IMR-90 (cell line): ENCODE measurements around the gene SLC66A1. TPM values are rescaled to one million over a fixed set of nuclear protein-coding genes. Genes with fewer than 3 reads are reported as not detected.

ENCODE experiments used
- ATAC-seq: fragments of 200-7000 bp; cut with Tn5 transposase; 2 replicates; pipeline ENCODE4 v1.9.1; 2020; ENCODE audit warnings: low read depth, mild to moderate bottlenecking, moderate library complexity
- BruUV-seq: library from RNA; stranded (reverse); fragments of 400-500 nt; replicated peaks from 2 replicates; lab custom pipeline; 2021; lab: Mats Ljungman, UMichigan
- CTCF ChIA-PET: fragments of 300-600 bp; formaldehyde crosslinking; extraction: SDS; loops from one replicate; lab custom pipeline; 2021; ENCODE audit warnings: antibody characterized with exemption; lab: Yijun Ruan, JAX
- POLR2A ChIA-PET: fragments of 300-600 bp; sonication (Branson Sonifier 250); formaldehyde crosslinking; loops from one replicate; lab custom pipeline; 2022; ENCODE audit warnings: antibody characterized with exemption; ENCODE audit not compliant: unreplicated experiment; lab: Charles Lee
- DNase-seq: peaks from one replicate; pipeline ENCODE4 v3.0.0; 2013
- H2AFZ ChIP-seq: replicated peaks from 2 replicates; pipeline ENCODE3; 2013; ENCODE audit warnings: low read length, mild to moderate bottlenecking; ENCODE audit not compliant: poor library complexity
- H2AK5ac ChIP-seq: 2 replicates; pipeline ENCODE4 v1.6.1; 2013; ENCODE audit warnings: low read depth, low read length, inconsistent platforms
- H2AK9ac ChIP-seq: replicated peaks from 2 replicates; pipeline ENCODE3; 2013; ENCODE audit warnings: mild to moderate bottlenecking, low read depth, low read length, moderate library complexity; ENCODE audit not compliant: poor library complexity
- H2BK120ac ChIP-seq: 2 replicates; pipeline ENCODE4 v1.6.1; 2013; ENCODE audit warnings: low read depth, low read length, inconsistent platforms
- H2BK15ac ChIP-seq: 3 replicates; pipeline ENCODE4 v1.6.1; 2013; ENCODE audit warnings: low read depth, low read length, inconsistent platforms
- H2BK20ac ChIP-seq: 2 replicates; pipeline ENCODE4 v1.6.1; 2013; ENCODE audit warnings: low read depth, mild to moderate bottlenecking, inconsistent platforms, low read length, moderate library complexity
- H2BK5ac ChIP-seq: 2 replicates; pipeline ENCODE4 v1.6.1; 2013; ENCODE audit warnings: mild to moderate bottlenecking, low read depth, low read length, inconsistent platforms; ENCODE audit not compliant: poor library complexity, severe bottlenecking
- H3K14ac ChIP-seq: replicated peaks from 2 replicates; pipeline ENCODE4 v1.6.1; 2013; ENCODE audit warnings: low read depth, low read length, inconsistent platforms
- H3K18ac ChIP-seq: 2 replicates; pipeline ENCODE4 v1.6.1; 2013; ENCODE audit warnings: low read depth, low read length, control low read depth
- H3K23ac ChIP-seq: 2 replicates; pipeline ENCODE4 v1.6.1; 2013; ENCODE audit warnings: low read depth, low read length, inconsistent platforms
- H3K27ac ChIP-seq: 2 replicates; pipeline ENCODE4 v1.5.1; 2013; ENCODE audit warnings: mild to moderate bottlenecking, control low read depth, low read length; ENCODE audit not compliant: insufficient read depth
- H3K27me3 ChIP-seq: 2 replicates; pipeline ENCODE4 v1.6.1; 2013; ENCODE audit warnings: low read length; ENCODE audit not compliant: control insufficient read depth, insufficient read depth
- H3K36me3 ChIP-seq: 2 replicates; pipeline ENCODE4 v1.6.1; 2013; ENCODE audit warnings: low read length, mixed read lengths; ENCODE audit not compliant: control insufficient read depth, insufficient read depth
- H3K4ac ChIP-seq: 2 replicates; pipeline ENCODE4 v1.6.1; 2013; ENCODE audit warnings: low read depth, low read length, inconsistent platforms
- H3K4me1 ChIP-seq: 2 replicates; pipeline ENCODE4 v1.6.1; 2013; ENCODE audit warnings: low read length, mixed read lengths; ENCODE audit not compliant: control insufficient read depth, insufficient read depth
- H3K4me2 ChIP-seq: 2 replicates; pipeline ENCODE4 v1.6.1; 2013; ENCODE audit warnings: low read depth, mild to moderate bottlenecking, control low read depth, low read length, moderate library complexity
- H3K4me3 ChIP-seq: 2 replicates; pipeline ENCODE4 v1.5.1; 2013; ENCODE audit warnings: low read depth, mild to moderate bottlenecking, control low read depth, low read length, moderate library complexity; ENCODE audit not compliant: insufficient read depth
- H3K56ac ChIP-seq: 2 replicates; pipeline ENCODE4 v1.6.1; 2013; ENCODE audit warnings: low read length, inconsistent platforms; ENCODE audit not compliant: insufficient read depth; ENCODE audit errors: extremely low read depth
- H3K79me1 ChIP-seq, 2 experiments: 2 replicates each; pipeline ENCODE4 v1.6.1; 2013; ENCODE audit warnings: low read length in 2 of 2, inconsistent platforms in 1 of 2, low read depth in 1 of 2
- H3K9ac ChIP-seq: 2 replicates; pipeline ENCODE4 v1.6.1; 2013; ENCODE audit warnings: low read depth, low read length, control low read depth
- H3K9me1 ChIP-seq: 2 replicates; pipeline ENCODE4 v1.6.1; 2013; ENCODE audit warnings: low read length, inconsistent platforms; ENCODE audit not compliant: insufficient read depth
- H3K9me3 ChIP-seq: 2 replicates; pipeline ENCODE4 v1.6.1; 2013; ENCODE audit warnings: low read length; ENCODE audit not compliant: control insufficient read depth, insufficient read depth
- H4K20me1 ChIP-seq: 2 replicates; pipeline ENCODE4 v1.6.1; 2013; ENCODE audit warnings: low read length, inconsistent platforms; ENCODE audit not compliant: insufficient read depth
- H4K5ac ChIP-seq: 2 replicates; pipeline ENCODE4 v1.6.1; 2013; ENCODE audit warnings: mild to moderate bottlenecking, low read depth, low read length, control low read depth
- H4K8ac ChIP-seq, 2 experiments: 2 replicates each; pipeline ENCODE4 v1.6.1; 2013; ENCODE audit warnings: low read depth in 2 of 2, low read length in 2 of 2, control low read depth in 1 of 2, inconsistent platforms in 1 of 2
- H4K91ac ChIP-seq: 2 replicates; pipeline ENCODE4 v1.6.1; 2013; ENCODE audit warnings: low read depth, low read length, inconsistent platforms; ENCODE audit not compliant: insufficient read depth
- BHLHE40 ChIP-seq: fragments of 150-350 bp; IDR thresholded peaks from 2 replicates; pipeline ENCODE4 v1.6.1; 2016; ENCODE audit warnings: mild to moderate bottlenecking, low read depth, low read length
- CHD1 ChIP-seq: IDR thresholded peaks from 2 replicates; pipeline ENCODE4 v1.6.1; 2012; ENCODE audit warnings: low read depth, low read length, improper control_type of control experiment
- CTCF ChIP-seq: conservative IDR thresholded peaks from 2 replicates; pipeline ENCODE4 v1.5.1; 2012; ENCODE audit warnings: mild to moderate bottlenecking, low read depth, low read length, improper control_type of control experiment
- FOS ChIP-seq: fragments of 150-350 bp; IDR thresholded peaks from 2 replicates; pipeline ENCODE4 v1.6.1; 2016; ENCODE audit warnings: low read depth, low read length
- MAZ ChIP-seq: IDR thresholded peaks from 2 replicates; pipeline ENCODE4 v1.6.1; 2012; ENCODE audit warnings: low read depth, mild to moderate bottlenecking, low read length, improper control_type of control experiment, moderate library complexity, borderline replicate concordance
- MXI1 ChIP-seq: IDR thresholded peaks from 2 replicates; pipeline ENCODE4 v1.6.1; 2012; ENCODE audit warnings: low read depth, mild to moderate bottlenecking, low read length, moderate library complexity, borderline replicate concordance
- POLR2A ChIP-seq: IDR thresholded peaks from 2 replicates; pipeline ENCODE4 v1.6.1; 2012; ENCODE audit warnings: mild to moderate bottlenecking, low read depth, low read length
- RAD21 ChIP-seq: IDR thresholded peaks from 2 replicates; pipeline ENCODE4 v1.6.1; 2012; ENCODE audit warnings: low read length, improper control_type of control experiment
- RFX5 ChIP-seq: IDR thresholded peaks from 2 replicates; pipeline ENCODE4 v1.8.0; 2012; ENCODE audit warnings: low read depth, mild to moderate bottlenecking, low read length, moderate library complexity
- SMC3 ChIP-seq: fragments of 150-350 bp; IDR thresholded peaks from 2 replicates; pipeline ENCODE4 v1.6.1; 2016; ENCODE audit warnings: low read depth, mild to moderate bottlenecking, antibody characterized with exemption, low read length, moderate library complexity
- WGBS, 2 experiments: methylation state at CpG; one replicate each; pipeline versions ENCODE4 v1.1.5 to v1.1.7; 2013; ENCODE audit warnings: missing lambda C conversion rate in 2 of 2; ENCODE audit not compliant: insufficient read length in 1 of 2; ENCODE audit errors: extremely low coverage in 2 of 2; 5-methylcytosine and 5-hydroxymethylcytosine counted together
- dilution Hi-C: fragments of 300-500 bp; cut with HindIII; formaldehyde crosslinking; loops from one replicate; pipeline ENCODE4 v1.14.3; 2018; ENCODE audit warnings: low sequenced_read_pairs; ENCODE audit not compliant: unreplicated experiment
- in situ Hi-C: fragments of 300-500 bp; cut with MboI; formaldehyde crosslinking; loops from 3 replicates; pipeline ENCODE4 v1.14.3; 2019; ENCODE audit warnings: low sequenced_read_pairs, inconsistent platforms, mixed read lengths
- intact Hi-C: fragments of 100-400 bp; cut with micrococcal nuclease; formaldehyde crosslinking; loops from 2 replicates; pipeline ENCODE4 v1.10.0; 2022
- polyA plus RNA-seq, 3 experiments: library from polyadenylated mRNA; depleted of rRNA; stranded (reverse); fragments of >200 nt; gene quantifications; 2 replicates each; pipeline ENCODE4 v1.2.3, GENCODE V29; 2012; ENCODE audit warnings: low replicate concordance in 1 of 3
- total RNA-seq: library from RNA; depleted of rRNA; stranded (reverse); fragments of >200 nt; gene quantifications from 2 replicates; pipeline ENCODE4 v1.2.3, GENCODE V29; 2012

SLC66A1 gene
- total and polyA plus RNA-seq, 2 of the 4 experiments (the other 2 are of a cell fraction) = 6.8 to 18.9 TPM

- H2BK5ac ChIP-seq = no peak overlapping the region
- no peak overlapping the region for H2AK9ac ChIP-seq
- no peak for TF ChIP-seq CHD1
- TF ChIP-seq BHLHE40 = no peak
- TF ChIP-seq FOS = no peak
- TF ChIP-seq CTCF = no peak
- no peak for TF ChIP-seq RFX5
- TF ChIP-seq POLR2A = no peak
- TF ChIP-seq MAZ = no peak
- TF ChIP-seq SMC3 = no peak
- no peak for TF ChIP-seq RAD21
- no peak for TF ChIP-seq MXI1
- H4K5ac ChIP-seq = no peak overlapping the region
- H2AFZ ChIP-seq = no peak overlapping the region
- H3K27ac ChIP-seq = no peak overlapping the region
- H2BK15ac ChIP-seq = no peak overlapping the region
- H4K20me1 ChIP-seq = no peaks in the 10 kb centered on the region; the same call in none of the 2 replicates
- DNase-seq = no peak
- H3K9me3 ChIP-seq = no peaks in the 10 kb centered on the region
- H2BK120ac ChIP-seq = no peak overlapping the region
- no peaks in the 10 kb centered on the region for H3K27me3 ChIP-seq
- H3K36me3 ChIP-seq = peaks cover 57% of the 10 kb centered on the region
- peaks cover 9 to 21% of the 10 kb centered on the region in 2 experiments for H3K79me1 ChIP-seq
- H3K9me1 ChIP-seq = peaks cover 6% of the 10 kb centered on the region; the same call in 1 of the 2 replicates
- in situ Hi-C loops = no loop called here
- no peak overlapping the region for H3K23ac ChIP-seq
- H3K14ac ChIP-seq = no peak overlapping the region
- no peak overlapping the region for H3K56ac ChIP-seq
- no peak for ATAC-seq
- WGBS, 2 experiments = 95% methylated on average over 10 of the region's 23 CpGs; no CpG with 5 or more reads in 1 of the 2 experiments
- H2AK5ac ChIP-seq = no peak overlapping the region
- no peak overlapping the region for H4K8ac ChIP-seq
- H3K9ac ChIP-seq = no peak overlapping the region
- H3K4ac ChIP-seq = no peak overlapping the region
- H2BK20ac ChIP-seq = no peak overlapping the region
- no peak overlapping the region for H4K91ac ChIP-seq
- dilution Hi-C loops = no loop called here
- no TSS peak for BruUV-seq
- CTCF ChIA-PET = no interaction called here
- no peak overlapping the region for H3K4me3 ChIP-seq
- H3K18ac ChIP-seq = no peak overlapping the region
- POLR2A ChIA-PET = no interaction called here
- no peaks in the 10 kb centered on the region for H3K4me1 ChIP-seq
- H3K4me2 ChIP-seq = no peak overlapping the region
- intact Hi-C loops = no loop called here
Measured at GRCh38 chr1:19323987-19324664, 12.0 kb downstream of the SLC66A1 start.
